SIG-M5 (cell line): Measurements from ENCODE around the gene DGKE.

ENCODE experiments used
- DNase-seq: peaks from one replicate; lab custom pipeline; 2025; lab: John Stamatoyannopoulos, UW

DGKE gene

DNA sequence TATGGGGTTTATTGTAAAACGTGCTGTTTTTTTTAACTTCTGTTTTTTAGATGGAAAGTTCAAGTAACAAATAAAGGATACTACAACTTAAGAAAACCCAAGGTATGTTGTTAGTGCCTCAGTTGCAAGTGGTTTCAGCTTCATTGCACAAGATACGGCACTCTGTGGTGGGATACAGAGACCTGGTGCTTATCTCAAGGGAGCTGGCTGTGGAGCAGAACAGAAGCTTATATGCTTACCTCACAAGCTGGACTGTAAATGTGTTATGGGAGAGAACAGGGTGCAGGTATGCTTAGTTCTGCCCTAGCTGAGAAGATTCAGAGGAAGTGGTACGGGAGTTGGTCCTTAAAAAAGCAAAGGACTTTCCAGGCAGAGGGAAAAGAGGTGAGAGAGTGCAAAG, 15.2 kb downstream of the DGKE start:
- DNase-seq: no peak

DNA sequence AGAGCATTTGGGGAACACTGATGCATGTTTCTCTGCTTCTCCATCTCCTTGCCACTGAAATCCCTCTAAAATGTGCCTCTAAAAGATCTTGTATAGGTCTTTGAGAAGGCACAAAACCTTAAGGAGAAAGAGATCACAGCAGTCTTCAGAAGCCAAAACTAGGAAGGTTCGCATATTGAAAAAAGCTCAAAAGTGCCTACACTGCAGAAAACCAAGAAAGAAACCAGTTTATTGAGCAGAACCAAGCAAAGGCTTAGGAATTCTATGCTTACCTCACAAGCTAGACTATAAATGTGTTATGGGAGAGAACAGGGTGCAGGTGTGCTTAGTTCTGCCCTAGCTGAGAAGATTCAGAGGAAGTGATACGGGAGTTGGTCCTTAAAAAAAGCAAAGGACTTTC, 16.6 kb downstream of the DGKE start:
- DNase-seq: no peak

DNA sequence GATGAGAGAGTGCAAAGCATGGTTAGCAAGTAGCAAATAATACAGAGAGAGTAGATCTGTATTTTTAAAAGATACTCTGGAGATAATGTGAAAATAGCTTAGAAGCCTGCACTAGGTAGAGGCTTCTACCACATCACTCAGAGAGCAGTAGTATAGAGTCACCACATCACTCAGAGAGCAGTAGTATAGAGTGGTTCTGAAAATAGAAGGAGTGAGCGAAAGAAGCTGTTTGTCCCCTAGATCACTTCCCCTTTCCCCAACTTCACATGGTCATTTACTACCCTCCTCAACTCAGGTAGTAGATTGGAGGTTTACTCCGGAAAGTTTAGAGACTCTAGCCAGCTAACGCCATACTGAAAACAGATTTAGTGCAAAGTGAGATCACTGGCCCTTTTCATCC, 17.1 kb downstream of the DGKE start:
- no peak for DNase-seq

DNA sequence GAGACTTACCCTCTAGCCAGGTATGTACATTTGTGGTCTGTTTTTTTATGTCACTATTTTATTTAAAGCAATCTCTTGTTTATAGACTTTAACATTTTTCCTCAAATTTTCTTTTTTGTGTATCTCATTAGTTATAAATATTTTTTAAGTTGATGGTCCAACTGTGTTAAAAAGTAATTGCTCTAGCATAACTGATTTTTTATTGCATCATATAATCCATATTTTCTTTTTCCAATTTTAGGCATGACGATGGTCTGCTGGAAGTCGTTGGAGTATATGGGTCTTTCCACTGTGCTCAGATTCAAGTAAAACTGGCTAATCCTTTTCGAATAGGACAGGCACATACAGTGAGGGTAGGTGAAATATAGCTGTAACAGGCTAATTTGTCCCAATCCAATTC, 27.9 kb downstream of the DGKE start:
- no peak for DNase-seq

DNA sequence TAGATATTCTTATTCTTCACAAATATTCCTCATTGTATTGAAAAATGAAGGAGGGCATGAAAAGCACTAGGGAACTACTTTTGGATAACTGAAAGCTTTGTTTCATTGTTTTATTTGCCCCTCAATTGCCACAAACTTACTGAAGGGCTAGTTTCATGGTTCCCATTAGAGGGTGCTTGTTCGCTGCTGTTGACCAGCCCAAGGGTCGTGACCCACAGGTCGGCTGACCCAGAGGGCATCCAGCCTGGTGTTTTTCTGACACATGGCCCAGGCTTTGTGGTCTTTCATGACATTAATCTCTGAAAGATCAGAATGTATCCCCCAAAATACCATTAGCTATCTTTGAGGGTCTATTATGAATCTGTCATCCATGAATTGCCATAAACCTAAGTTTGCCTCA, 30.0 kb downstream of the DGKE start:
- no peak for DNase-seq

DNA sequence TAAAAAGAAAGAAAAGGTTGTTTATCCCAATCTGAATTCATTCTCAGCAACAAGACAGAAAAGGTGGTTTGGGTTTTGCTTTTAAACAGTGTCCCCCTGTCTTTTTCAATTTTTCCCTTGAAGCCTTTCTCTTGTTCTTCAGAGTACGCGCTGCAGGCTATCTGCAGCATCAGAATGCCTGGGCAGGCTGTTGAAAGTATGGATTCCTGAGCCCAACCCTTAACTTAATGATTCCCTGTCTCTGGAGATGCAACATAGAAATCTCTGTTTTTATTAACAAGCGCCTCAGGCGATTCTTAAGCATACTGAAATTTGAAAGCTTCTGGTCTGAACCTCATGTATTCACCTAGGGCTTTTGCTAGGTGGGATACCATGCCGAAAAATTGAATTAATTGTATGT, 32.1 kb downstream of the DGKE start:
- no peak for DNase-seq

- DNase-seq: no peak
These were observed 32.5 kb downstream of the DGKE start for GRCh38 chr17:56866496-56866895.

DNA sequence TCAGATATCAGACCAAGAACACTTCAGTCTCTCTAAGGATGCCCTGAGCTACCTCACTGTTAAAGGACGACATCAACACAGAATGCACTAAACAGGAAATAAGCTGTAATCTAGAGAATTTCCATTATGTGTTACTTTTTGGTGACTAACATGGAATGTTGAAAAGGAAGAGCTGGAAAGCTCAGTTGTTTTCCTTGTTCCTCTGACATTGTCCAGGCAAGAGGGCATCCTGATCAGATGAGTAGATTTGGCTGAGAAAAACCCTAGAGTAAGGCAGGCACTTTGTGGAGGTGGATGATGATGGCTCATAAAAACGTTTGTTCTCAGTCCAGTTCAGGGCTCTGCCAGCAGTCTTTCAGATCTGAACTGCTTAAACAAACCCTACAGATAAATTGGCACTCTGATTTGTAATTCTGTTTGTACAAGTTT, 34.0 kb downstream of the DGKE start:
- no peak for DNase-seq

DNA sequence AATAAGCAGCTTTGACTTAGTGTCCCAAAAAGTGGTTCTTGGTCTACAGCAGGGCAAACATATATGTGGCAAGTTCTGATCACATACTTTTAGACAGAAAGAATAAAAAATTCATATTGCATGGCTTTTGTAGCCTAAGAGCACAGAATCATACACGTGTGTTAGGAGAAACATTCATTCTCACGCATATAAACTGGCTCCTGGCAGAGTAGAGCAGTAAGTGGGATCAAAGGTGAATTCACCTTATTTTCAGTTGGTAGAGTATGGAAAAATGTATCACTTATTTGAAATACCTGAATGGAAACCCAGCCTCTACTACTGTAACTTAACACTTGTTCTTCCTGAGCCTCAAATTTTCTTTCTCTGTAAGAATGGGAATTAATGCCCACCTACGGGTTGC, 34.8 kb downstream of the DGKE start:
- DNase-seq: no peak

DNA sequence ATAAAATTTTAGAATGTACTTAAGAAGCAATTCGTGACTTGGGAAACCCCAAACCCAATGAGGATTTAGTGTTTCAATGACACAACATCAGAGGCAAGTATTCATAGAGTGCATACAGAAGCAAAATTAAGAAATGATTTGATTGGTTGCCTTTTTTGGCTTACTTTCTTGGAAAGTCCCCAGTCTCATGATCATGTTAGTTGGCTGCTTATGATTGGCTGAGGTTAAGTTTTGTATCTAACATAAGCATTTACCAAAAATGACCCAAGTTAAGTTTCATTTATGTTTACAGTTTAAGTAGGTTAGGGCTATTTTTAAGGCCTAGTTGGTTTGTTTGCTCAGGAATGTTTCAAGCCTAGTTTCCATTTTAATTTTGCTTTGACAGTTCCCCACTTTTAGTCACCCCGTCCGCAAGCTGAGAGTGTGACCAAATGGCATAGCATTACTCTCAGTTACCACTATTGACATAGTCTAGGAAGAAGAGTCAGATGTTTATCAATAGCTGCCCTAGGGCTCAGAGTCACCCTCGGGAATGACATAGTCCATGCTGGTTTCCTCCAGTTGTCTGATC, 36.2 kb downstream of the DGKE start:
- no peak for DNase-seq

- DNase-seq: no peak
These were observed 42.8 kb downstream of the DGKE start for GRCh38 chr17:56876766-56877179.

GRCh38 chr17:56879280-56879679, 45.3 kb downstream of the DGKE start:
- DNase-seq: no peak

- no peak for DNase-seq
These were observed 46.2 kb downstream of the DGKE start for GRCh38 chr17:56880133-56880532.

GRCh38 chr17:56880571-56880970, 46.6 kb downstream of the DGKE start:
- DNase-seq: no peak

DNA sequence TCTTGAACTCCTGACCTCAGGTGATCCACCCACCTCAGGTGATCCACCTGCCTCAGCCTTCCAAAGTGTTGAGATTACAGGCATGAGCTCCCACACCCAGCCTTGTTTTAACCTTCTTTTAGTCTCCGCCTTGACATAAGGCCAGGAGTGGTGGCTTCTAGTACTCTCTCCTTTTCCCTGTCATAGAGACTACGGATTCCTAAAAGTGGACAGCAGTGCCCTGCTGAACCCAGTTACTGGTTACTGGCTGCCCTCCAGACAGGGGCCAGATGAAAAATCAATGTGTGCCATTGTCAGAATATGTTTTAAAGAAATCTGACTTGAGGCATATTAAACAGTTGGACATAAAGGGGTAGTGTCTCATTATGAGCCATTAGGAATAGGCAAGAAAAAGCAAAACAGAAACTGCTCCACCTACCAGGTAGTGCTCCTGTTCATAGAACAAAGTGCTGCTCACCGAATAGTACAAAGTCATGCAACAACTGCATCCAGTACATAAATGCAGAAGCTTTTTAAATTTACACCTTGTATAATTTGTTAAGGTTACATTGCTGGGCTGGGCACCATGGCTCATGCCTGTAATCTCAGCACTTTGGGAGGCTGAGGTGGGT, 47.8 kb downstream of the DGKE start:
- no peak for DNase-seq

- no peak for DNase-seq
These were observed 49.7 kb downstream of the DGKE start for GRCh38 chr17:56883616-56884015.

GRCh38 chr17:56884483-56885311, 50.7 kb downstream of the DGKE start:
- no peak for DNase-seq

DNA sequence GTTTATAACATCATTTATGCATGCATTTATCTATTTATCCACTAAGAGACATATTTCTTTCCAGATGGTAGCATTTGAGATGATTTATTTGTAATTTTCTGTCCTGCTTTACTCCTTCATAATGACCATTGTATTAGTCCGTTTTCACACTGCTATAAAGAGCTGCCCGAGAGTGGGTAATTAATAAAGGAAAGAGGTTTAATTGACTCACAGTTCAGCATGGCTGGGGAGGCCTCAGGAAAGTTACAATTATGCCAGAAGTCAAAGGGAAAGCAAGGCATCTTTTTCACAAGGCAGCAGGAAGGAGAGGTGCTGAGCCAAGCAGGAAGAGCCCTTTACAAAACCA, 51.3 kb downstream of the DGKE start:
- no peak for DNase-seq

DNA sequence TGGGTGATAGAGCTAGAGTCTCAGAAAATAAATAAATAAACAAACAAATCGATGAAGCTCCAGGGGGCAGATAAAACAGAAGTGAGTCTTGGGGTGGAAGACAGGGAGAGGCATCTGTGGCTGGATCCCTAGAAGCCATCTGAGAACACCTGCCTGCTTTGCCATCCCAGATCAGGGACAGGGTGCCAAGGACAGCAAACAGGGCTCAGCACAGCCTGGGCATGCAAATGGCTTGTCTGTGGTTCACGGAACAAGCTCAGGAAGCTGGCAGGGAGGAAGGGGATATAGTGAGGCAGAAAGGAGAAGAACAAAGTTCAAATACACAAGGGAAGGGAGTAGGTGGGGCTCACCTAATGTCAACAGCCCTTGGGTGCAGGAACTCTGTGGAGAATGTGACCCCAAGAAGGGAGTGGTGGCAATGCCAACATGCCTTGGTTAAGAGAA, 52.4 kb downstream of the DGKE start:
- no peak for DNase-seq

GRCh38 chr17:56887105-56887504, 53.2 kb downstream of the DGKE start:
- no peak for DNase-seq

DNA sequence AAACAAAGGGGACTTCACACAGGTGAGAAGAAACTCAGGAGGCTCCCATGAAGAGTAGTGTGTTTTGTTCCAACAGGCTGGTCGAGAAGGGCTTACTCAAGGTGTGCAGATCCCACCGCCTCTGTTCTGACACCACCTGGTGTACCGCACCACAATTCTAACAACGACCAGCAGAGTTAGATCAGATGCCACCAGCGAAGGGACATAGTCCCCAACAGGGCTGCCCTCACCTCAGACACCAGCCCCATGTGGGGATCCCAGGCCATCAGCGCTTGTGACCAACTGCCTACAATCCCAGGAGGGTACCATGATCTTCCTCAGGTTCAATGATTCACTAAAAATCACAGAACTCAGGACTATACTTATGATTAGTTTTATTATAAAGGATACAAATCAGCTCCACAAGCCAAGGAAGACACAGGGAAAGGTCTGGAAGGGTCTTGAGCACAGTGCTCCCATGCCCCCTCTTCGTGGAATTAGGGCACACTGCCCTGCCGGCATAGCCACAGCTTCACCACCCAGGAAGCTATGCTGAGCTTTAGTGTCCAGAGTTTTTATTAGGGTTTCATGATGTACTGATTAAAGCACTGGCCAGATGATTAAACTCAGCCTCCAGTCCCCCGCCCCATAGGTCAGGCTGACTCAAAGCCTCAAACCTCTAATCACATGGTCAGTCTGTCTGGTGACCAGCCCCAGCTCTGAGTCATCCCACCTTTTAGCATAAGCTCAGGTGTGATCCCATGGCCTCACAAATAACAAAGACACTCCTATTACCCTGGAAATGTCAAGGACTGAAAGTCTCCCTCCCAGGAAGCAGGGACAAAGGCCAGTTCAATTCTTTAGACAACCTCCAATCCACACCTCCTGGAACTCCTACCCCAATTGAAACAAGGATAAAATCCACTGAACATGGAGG, 53.9 kb downstream of the DGKE start:
- DNase-seq: no peak

DNA sequence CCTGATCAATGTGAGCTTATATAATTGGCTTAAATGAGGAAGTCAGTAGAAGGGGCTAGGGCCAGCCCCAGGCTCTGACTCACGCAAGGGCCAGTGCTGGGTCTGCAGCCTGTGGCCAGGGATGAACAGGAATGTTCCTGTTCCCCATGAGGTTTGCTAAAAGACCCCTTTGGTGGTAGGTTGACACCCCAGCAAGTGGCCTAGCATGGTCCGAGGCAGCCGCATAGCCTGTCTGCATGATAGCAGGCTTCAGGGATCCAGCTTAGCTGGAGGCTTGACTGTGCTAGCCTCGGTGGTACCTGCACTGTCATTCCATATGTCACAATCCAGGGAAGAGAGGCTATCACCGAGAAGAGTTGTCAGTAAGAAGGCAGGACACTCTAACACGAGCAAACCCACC, 56.4 kb downstream of the DGKE start:
- no peak for DNase-seq
